Measurements from ENCODE around the gene BABAM2.

- TF ChIP-seq CTCF (IDR thresholded peaks at IDR 0.05), result no peak
- TF ChIP-seq EZH2phosphoT487 (IDR thresholded peaks at IDR 0.05), result no peak
These were observed 23.7 kb downstream of the BABAM2 start for GRCh38 chr2:27914041-27914804.

All from neural progenitor cell (in vitro differentiated cells).